GM12878 (cell line): Measurements from ENCODE around the gene UBASH3A. TPM values are rescaled to one million over a fixed set of nuclear protein-coding genes. Genes with fewer than 3 reads are reported as not detected.

Experiments used
- ATAC-seq: fragments of 200-7000 bp; cut with Tn5 transposase; 3 replicates; pipeline ENCODE4 v1.9.1; 2020; ENCODE audit warnings: mild to moderate bottlenecking, moderate library complexity
- BruUV-seq: library from RNA; stranded (reverse); fragments of 400-500 nt; replicated peaks from 2 replicates; lab custom pipeline; 2021; lab: Mats Ljungman, UMichigan
- CTCF ChIA-PET: fragments of 300-600 bp; sonication (Branson Sonifier 250); formaldehyde crosslinking; extraction: SDS; loops from one replicate; lab custom pipeline; 2021; ENCODE audit warnings: inconsistent platforms; lab: Yijun Ruan, JAX
- POLR2A ChIA-PET: fragments of 350-600 bp; formaldehyde crosslinking; extraction: SDS; loops from one replicate; lab custom pipeline; 2021; ENCODE audit warnings: inconsistent platforms; lab: Charles Lee
- RAD21 ChIA-PET: fragments of 300-600 bp; sonication (Branson Sonifier 250); formaldehyde crosslinking; loops from one replicate; lab custom pipeline; 2023; ENCODE audit warnings: antibody characterized with exemption; ENCODE audit not compliant: unreplicated experiment; lab: Charles Lee
- SMC1A ChIA-PET: fragments of 300-600 bp; sonication (Branson Sonifier 250); formaldehyde crosslinking; loops from one replicate; lab custom pipeline; 2023; ENCODE audit not compliant: unreplicated experiment, uncharacterized antibody; lab: Charles Lee
- DNase-seq: peaks from one replicate; pipeline ENCODE4 v3.0.0-alpha.2; 2011; ENCODE audit warnings: low read depth, low spot score
- FAIRE-seq: peaks from 3 replicates; lab custom pipeline; 2011; peaks lifted over from hg19 to GRCh38; lab: Jason Lieb, UNC
- H2AFZ ChIP-seq: 2 replicates; pipeline ENCODE4 v1.6.0; 2011; ENCODE audit warnings: low read depth, low read length, control low read depth; ENCODE audit not compliant: control insufficient read depth
- H3K27ac ChIP-seq: 2 replicates; pipeline ENCODE4 v1.5.1; 2011; ENCODE audit warnings: control low read depth; ENCODE audit not compliant: control insufficient read depth, insufficient read depth
- H3K27me3 ChIP-seq, 2 experiments: replicated peaks in 1 of 2; 2 replicates each; pipeline versions ENCODE4 v1.6.0 to v1.6.1; 2011; ENCODE audit warnings: low read length in 1 of 2; ENCODE audit not compliant: control insufficient read depth in 2 of 2, insufficient read depth in 2 of 2
- H3K36me3 ChIP-seq, 2 experiments: 2 replicates each; pipeline ENCODE4 v1.5.1; 2011; ENCODE audit warnings: low read length in 1 of 2; ENCODE audit not compliant: control insufficient read depth in 2 of 2, insufficient read depth in 2 of 2
- H3K4me1 ChIP-seq: 2 replicates; pipeline ENCODE4 v1.6.1; 2011; ENCODE audit warnings: mild to moderate bottlenecking, low read length, moderate library complexity, mixed read lengths; ENCODE audit not compliant: control insufficient read depth, insufficient read depth
- H3K4me2 ChIP-seq: 2 replicates; pipeline ENCODE4 v1.6.0; 2011; ENCODE audit warnings: control low read depth; ENCODE audit not compliant: control insufficient read depth, insufficient read depth
- H3K4me3 ChIP-seq: fragments of 200-600 bp; sonication (generic); 2 replicates; pipeline ENCODE4 v1.5.1; 2016
- H3K79me2 ChIP-seq: 2 replicates; pipeline ENCODE4 v1.6.0; 2011; ENCODE audit warnings: low read length; ENCODE audit not compliant: control insufficient read depth, insufficient read depth
- H3K9ac ChIP-seq: 2 replicates; pipeline ENCODE4 v1.8.0; 2011; ENCODE audit warnings: low read length, control low read depth, mixed read lengths; ENCODE audit not compliant: control insufficient read depth, insufficient read depth
- H3K9me3 ChIP-seq: replicated peaks from 3 replicates; pipeline ENCODE4 v1.5.1; 2011; ENCODE audit warnings: mild to moderate bottlenecking, low read length; ENCODE audit not compliant: control insufficient read depth, insufficient read depth
- H4K20me1 ChIP-seq: 2 replicates; pipeline ENCODE4 v1.6.0; 2011; ENCODE audit not compliant: control insufficient read depth, insufficient read depth
- ATF3 ChIP-seq: IDR thresholded peaks from 2 replicates; pipeline ENCODE4 v1.6.1; 2011; ENCODE audit warnings: low read depth, mild to moderate bottlenecking, low read length, moderate library complexity, borderline replicate concordance; ENCODE audit errors: extremely low read depth
- BCL3 ChIP-seq: IDR thresholded peaks from 2 replicates; pipeline ENCODE4 v1.6.1; 2011; ENCODE audit warnings: borderline replicate concordance, low read depth, mild to moderate bottlenecking, moderate library complexity, low read length; ENCODE audit not compliant: insufficient read depth, poor library complexity, severe bottlenecking
- CUX1 ChIP-seq: IDR thresholded peaks from 2 replicates; pipeline ENCODE4 v1.6.1; 2012; ENCODE audit warnings: improper control_type of control experiment, low read depth, low read length; ENCODE audit not compliant: insufficient replicate concordance
- HDAC6 ChIP-seq: fragments of 200-600 bp; sonication (generic); IDR thresholded peaks from one replicate; pipeline ENCODE4 v1.8.0; 2017; ENCODE audit warnings: antibody characterized with exemption; ENCODE audit not compliant: unreplicated experiment
- MTA2 ChIP-seq: fragments of 450-650 bp; IDR thresholded peaks from 2 replicates; pipeline ENCODE4 v1.6.1; 2016; ENCODE audit warnings: low read depth, mild to moderate bottlenecking, moderate library complexity
- MTA3 ChIP-seq: IDR thresholded peaks from 2 replicates; pipeline ENCODE4 v1.6.1; 2012; ENCODE audit warnings: low read length, inconsistent platforms, borderline replicate concordance
- MYB ChIP-seq: fragments of 150-350 bp; IDR thresholded peaks from 2 replicates; pipeline ENCODE4 v1.6.1; 2014; ENCODE audit warnings: mild to moderate bottlenecking, low read depth, low read length, borderline replicate concordance
- WGBS: methylation state at CpG from one replicate; pipeline ENCODE4 v1.1.6; 2016; ENCODE audit warnings: low lambda C conversion rate; ENCODE audit not compliant: insufficient replicate concordance, insufficient coverage; ENCODE audit errors: missing lambda C conversion rate; 5-methylcytosine and 5-hydroxymethylcytosine counted together
- in situ Hi-C: fragments of 300-500 bp; cut with MboI; formaldehyde crosslinking; loops from 9 replicates; pipeline ENCODE4 v1.14.3; 2018; ENCODE audit warnings: mixed read lengths
- intact Hi-C: fragments of 100-400 bp; cut with micrococcal nuclease; formaldehyde crosslinking; loops from one replicate; pipeline ENCODE4 v1.14.2; 2022; ENCODE audit not compliant: unreplicated experiment
- polyA plus RNA-seq, 11 experiments: library from polyadenylated mRNA; depleted of rRNA in 4 of 11; unstranded in 6 of 11; stranded (reverse) in 5 of 11; fragments of >200 nt; fragmentation: Nextera tagmentation in 4 of 11; fragmentation: Illumina TruSeq in 1 of 11; extraction: Ambion mirVana in 4 of 11; extraction: Trizol in 1 of 11; gene quantifications; 1 replicate in 1 of 11; 2 replicates in 10 of 11; pipeline versions ENCODE4 v1.2.1 to v1.2.3, GENCODE V29; 2011 to 2016; ENCODE audit warnings: inconsistent platforms in 2 of 11, missing spikeins in 2 of 11, low read depth in 1 of 11
- total RNA-seq, 4 experiments: library from RNA; depleted of rRNA in 3 of 4; stranded (reverse); fragments of >200 nt in 3 of 4; fragmentation: Illumina TruSeq in 1 of 4; extraction: Trizol in 1 of 4; gene quantifications; 2 replicates each; pipeline versions ENCODE4 v1.2.1 to v1.2.3, GENCODE V29; 2013 to 2021

The UBASH3A gene
- total and polyA plus RNA-seq, 10 of the 15 experiments (the other 5 are each of a cell fraction or from before 2014, with no cell fraction given), result 0.04 to 0.39 (median 0.23) TPM; not detected in 1

- intact Hi-C loops, result no loop called here
- FAIRE-seq, result no peak
- H4K20me1 ChIP-seq, result no peaks in the 10 kb centered on the region
These were observed 68.1 kb downstream of the UBASH3A start for GRCh38 chr21:42471716-42472330.

GRCh38 chr21:42472521-42472920 is 68.8 kb downstream of the UBASH3A start:
- H3K4me1 ChIP-seq, result peaks cover 54% of the 10 kb centered on the region
- ChIA-PET CTCF (no interaction called here), SMC1A (interaction anchor here (1.1 to 1.2 kb wide), 2 partner anchors 16 to 63 kb away, joined by 3 to 4 read pairs; no protein-coding TSS in a partner anchor), RAD21 (interaction anchor here (1.2 to 2.8 kb wide), 2 partner anchors 24 to 63 kb away, joined by 4 to 24 read pairs; no protein-coding TSS in a partner anchor), POLR2A (interaction anchor here (0.6 kb wide), 1 partner anchor 51 kb away, joined by 3 read pairs; no protein-coding TSS in a partner anchor)
- intact Hi-C loops (no loop called here), in situ Hi-C loops (no loop called here)
- H3K79me2 ChIP-seq, result no peaks in the 10 kb centered on the region
- no peak overlapping the region for H3K4me2 ChIP-seq
- ATAC-seq (no peak), FAIRE-seq (no peak), DNase-seq (no peak)
- H3K27ac ChIP-seq, result no peak overlapping the region
- no peak overlapping the region for H3K9ac ChIP-seq
- no peak overlapping the region for H3K4me3 ChIP-seq
- BruUV-seq, result no TSS peak
- H2AFZ ChIP-seq, result no peak overlapping the region
- TF ChIP-seq MYB (no peak), MTA2 (no peak), ATF3 (no peak), CUX1 (no peak), HDAC6 (no peak), BCL3 (no peak)
- no peaks in the 10 kb centered on the region for H3K9me3 ChIP-seq
- H3K27me3 ChIP-seq, result no peaks in the 10 kb centered on the region
- 89% methylated on average over 7 of the region's 7 CpGs for WGBS
- H4K20me1 ChIP-seq, result no peaks in the 10 kb centered on the region
- H3K36me3 ChIP-seq, result no peaks in the 10 kb centered on the region

More at GRCh38 chr21:42471716-42472330, 68.1 kb downstream of the UBASH3A start:
- RAD21 ChIA-PET, result no interaction called here
- in situ Hi-C loops, result no loop called here
- H3K9me3 ChIP-seq, result no peaks in the 10 kb centered on the region
- H3K27ac ChIP-seq, result no peak overlapping the region
- no peaks in the 10 kb centered on the region for H3K27me3 ChIP-seq
- no TSS peak for BruUV-seq
- H2AFZ ChIP-seq, result no peak overlapping the region
- no peaks in the 10 kb centered on the region for H3K79me2 ChIP-seq
- SMC1A ChIA-PET, result interaction anchor here (1.1 kb wide), 1 partner anchor 63 kb away, joined by 4 read pairs; no protein-coding TSS in a partner anchor
- ATAC-seq, result no peak
- H3K4me2 ChIP-seq, result no peak overlapping the region
- no peaks in the 10 kb centered on the region for H3K36me3 ChIP-seq
- no peak overlapping the region for H3K4me3 ChIP-seq
- CTCF ChIA-PET, result no interaction called here
- DNase-seq, result no peak
- WGBS, result 86% methylated on average over 13 of the region's 13 CpGs
- H3K4me1 ChIP-seq, result peaks cover 56% of the 10 kb centered on the region
- no peak overlapping the region for H3K9ac ChIP-seq
- POLR2A ChIA-PET, result interaction anchor here (0.6 kb wide), 1 partner anchor 52 kb away, joined by 3 read pairs; no protein-coding TSS in a partner anchor
- no peak for TF ChIP-seq MTA3
- TF ChIP-seq, all 136 proteins: peak for 0
